HG03469 (cell line): ENCODE measurements around the gene RAB40C.

Experiments
- ATAC-seq: cut with Tn5 transposase; IDR thresholded peaks from one replicate; pipeline ENCODE4 v1.9.1; 2021; ENCODE audit warnings: mild to moderate bottlenecking, moderate library complexity, moderate number of reproducible peaks; ENCODE audit not compliant: unreplicated experiment

RAB40C gene

DNA sequence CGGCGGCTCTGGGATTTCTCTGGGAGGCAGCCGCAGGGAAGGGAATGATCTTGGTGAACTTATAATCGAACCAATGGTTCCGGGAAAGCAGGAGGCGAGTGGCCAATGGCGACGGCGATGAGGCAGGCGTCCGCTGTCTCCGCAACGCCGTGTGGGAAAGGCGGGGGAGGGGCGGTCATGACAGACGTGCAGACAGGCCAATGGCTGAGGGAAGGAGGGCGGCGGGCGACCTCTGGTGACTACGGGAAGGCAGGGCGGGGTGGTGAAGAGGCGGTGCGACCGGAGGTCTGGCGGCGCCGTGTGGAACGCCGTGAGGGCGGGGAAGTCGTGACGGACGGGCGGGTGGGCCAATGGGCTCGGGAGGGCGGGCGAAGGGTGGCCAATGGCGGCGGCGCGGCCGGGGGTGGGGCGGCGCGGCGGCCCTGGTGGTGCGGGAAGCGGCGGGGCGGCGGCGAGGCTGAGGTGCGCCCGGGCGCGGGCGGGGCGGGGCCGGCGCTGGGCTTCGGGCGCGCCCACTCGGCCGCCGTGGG, at the start of gene RAB40C:
RAB40C (plus strand) TSS at position 409 of the 530 bp plus-strand sequence. CDS start 226 bp downstream, outside the sequence.
- ATAC-seq: peak; percentile 47

- no peak for ATAC-seq
These were observed 49.1 kb upstream of the RAB40C start for GRCh38 chr16:540645-541340.

DNA sequence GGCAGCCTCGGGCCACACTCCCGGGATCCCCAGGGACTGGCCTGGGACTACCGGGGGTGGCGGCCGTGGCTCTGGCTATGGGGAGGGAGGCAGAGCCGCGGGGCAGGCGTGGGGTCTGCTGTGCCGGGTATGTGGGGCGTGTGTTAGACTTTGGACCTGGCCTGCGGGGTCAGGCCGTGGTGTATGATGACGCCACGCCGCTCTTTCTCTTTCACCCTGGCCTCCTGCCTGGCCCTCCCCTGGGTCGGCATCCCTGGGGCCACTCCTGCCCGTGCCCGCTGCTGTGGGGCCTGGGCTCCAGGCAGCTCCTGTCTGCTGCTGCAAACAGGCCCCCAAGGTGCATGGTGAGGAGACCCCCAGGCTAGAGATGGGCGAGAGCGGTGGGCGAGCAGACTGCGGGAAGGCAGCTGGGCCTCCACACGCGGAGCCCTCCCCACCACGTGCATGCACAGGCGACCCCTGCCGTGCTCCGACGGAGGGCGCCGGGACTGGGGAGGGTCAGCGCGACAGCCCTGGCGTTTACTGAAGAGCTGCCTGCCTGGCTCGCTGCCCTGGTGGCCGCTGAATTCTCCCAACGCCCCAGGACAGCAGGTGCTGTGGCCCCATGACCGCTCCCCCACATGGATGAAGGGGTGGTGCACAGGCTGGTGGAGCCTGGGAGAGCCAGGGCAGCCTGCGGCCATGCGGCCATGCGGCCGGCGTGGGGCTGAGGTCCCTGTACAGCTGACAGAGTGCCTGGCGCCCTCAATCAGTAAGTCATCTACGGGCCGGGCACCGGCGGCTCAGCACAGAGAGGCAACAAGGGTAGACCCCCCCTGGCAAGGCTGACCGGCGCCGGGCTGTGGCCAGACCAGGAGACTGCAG, 46.3 kb upstream of the RAB40C start:
- no peak for ATAC-seq

GRCh38 chr16:544517-544916, 45.3 kb upstream of the RAB40C start:
- no peak for ATAC-seq

- no peak for ATAC-seq
These were observed 42.7 kb upstream of the RAB40C start for GRCh38 chr16:546909-547770.

- no peak for ATAC-seq
These were observed 41.3 kb upstream of the RAB40C start for GRCh38 chr16:548586-548985.

GRCh38 chr16:549544-550263, 40.2 kb upstream of the RAB40C start:
- no peak for ATAC-seq

DNA sequence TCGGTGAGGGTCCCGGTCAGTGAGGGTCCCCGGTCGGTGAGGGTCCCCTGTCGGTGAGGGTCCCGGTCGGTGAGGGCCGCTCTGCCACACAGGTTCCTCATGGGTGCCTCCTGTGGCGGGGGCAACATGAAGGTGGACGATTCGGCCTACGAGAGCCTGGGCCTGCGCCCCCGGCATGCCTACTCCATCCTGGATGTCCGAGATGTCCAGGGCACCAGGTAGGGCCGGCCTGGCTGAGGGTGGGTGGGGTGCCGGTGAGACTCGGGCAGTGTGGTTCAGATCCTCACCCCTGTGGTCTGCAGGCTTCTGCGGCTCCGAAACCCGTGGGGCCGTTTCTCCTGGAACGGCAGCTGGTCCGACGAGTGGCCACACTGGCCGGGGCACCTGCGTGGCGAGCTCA, 38.7 kb upstream of the RAB40C start:
- no peak for ATAC-seq

DNA sequence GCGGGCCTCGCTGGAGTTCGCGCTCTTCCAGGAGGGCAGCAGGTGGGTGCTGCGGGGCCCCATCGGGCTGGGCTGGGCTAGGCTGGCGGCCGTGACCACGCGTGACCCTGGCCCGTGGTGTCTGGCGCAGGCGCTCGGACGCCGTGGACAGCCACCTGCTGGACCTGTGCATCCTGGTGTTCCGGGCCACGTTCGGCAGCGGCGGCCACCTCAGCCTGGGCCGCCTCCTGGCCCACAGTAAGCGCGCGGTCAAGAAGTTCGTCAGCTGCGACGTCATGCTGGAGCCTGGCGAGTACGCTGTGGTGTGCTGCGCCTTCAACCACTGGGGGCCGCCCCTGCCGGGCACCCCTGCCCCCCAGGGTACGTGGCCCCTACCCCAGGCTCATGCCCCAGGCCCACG, 37.7 kb upstream of the RAB40C start:
- ATAC-seq: no peak

DNA sequence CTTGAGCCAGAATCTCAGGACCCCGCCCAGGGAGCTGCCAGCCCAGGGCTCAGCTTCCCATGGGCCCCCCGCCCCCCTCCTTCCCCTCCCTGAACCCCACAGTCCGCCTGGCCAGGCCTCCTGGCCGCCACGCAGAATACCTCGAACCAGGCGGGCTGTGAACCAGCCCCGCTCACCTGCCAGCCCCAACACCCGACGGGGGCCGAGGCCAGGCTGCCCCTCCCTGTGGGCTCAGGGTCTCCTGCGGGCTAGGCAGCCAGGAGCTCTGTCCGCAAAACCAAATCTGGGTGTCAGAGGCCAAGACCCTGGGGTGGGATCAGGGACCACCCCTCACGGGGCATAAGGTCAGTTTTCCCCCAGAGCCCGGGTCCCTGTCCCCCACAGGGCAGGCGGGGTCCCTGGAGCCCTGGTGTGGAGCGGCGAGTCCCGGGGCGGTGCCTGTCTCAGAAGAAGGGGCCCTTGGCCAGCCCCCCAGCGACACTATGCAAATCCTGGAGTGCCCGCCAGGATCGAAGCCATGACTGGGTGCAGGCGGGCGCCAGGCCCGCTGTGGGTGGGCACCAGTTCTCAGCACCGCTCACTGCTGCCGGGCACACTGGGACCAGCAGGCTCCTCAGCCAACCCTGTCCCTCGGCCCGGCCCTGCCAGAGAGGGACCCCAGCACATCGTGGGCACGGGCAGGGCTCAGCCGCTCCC, 36.1 kb upstream of the RAB40C start:
- no peak for ATAC-seq

DNA sequence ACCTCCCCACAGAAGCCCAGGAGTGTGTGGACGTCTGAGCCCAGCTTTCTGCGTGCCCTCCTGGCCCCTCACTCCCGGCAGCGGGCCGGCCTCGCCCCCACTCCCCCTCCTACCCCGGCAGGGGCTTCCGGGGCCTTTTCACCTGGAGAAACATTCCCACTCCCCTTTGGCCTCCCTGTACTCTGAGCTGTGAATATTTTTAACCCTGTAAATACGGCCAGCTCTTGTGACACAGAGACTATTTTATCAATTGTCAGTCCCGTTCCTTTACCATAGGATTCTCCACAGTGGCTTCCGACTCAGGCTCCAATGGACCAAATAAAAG, 35.6 kb upstream of the RAB40C start:
- ATAC-seq: no peak

- ATAC-seq: no peak
These were observed 35.1 kb upstream of the RAB40C start for GRCh38 chr16:554640-555365.

DNA sequence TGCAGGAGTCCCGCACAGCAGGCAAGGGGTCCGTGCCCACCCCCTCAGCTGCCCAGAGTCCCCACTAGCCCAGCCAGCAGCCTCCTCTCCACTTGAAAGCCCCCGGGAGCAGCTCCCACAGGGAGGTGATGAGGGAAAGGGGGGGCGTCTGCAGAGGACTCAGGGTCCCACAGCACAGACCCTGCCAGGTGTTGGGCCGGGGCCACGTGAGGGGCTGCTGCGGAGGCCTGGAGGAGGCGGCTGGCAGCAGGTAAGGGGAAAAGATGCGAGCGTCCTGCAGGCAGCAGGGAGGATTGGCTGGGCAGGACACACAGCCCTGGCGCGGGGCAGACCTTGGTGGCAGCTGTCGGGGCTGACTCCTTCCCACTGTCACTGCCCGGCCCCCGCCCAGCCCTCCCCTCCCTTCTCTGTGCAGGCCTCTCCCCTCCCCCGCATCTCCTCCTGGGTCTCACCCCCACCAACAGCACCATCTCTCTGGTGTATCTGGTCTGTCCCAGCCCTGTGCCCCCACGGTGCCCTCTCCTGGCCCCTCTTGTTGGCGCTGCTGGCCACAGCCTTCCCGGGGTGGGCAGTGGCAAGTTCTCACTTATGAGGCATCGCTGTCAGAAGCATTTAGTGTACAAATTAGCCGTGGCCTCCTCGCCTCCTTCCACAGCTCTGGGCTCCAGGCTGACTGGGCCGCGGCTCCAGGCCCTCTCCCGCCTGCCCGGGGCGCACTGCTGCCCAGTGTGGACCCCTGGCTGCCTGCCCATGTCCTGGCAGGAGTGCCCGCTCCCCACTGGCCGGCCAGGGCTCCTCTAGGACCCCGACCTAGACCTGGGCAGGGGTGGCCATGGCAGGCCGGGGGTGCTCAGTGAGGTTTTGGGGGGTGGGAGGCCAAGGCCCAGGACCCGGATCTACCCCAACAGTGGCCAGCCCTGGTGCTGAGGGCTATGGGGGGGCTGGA, 34.1 kb upstream of the RAB40C start:
- ATAC-seq: no peak

DNA sequence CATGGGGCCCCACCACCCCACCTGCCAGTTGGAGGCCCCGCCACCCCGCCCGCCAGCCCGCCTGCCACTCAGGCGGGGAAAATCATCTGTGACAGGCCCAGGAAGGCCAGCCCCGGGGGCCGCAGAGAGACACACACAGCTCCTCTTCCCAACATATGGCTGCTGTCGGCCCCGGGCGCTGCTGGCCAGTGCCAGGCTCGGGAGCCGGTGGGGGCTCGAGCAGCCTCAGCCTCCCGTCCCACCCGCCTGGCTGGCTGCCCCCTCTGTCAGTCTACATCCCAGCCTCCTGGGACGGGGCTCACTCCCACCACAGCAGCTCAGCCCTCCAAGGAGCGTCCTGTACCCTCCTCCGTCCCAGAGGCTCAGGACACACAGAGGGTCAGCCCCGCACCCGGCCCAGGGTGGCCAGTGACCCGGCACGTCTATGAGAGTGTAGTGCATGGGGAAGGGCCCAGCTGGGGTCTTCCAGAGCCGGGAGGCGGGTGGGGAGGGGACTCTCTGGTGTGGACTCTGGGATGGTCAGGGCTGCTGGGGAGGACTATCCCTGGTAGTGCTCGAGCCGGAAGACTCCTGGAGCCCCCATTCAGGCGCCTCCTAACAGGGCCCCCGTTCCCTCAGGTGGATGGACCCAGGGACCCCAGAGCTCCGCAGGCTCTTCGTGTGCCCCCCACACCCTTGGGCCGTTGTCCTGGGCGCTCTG, 33.2 kb upstream of the RAB40C start:
- ATAC-seq: no peak

- no peak for ATAC-seq
These were observed 32.2 kb upstream of the RAB40C start for GRCh38 chr16:557463-558297.

- no peak for ATAC-seq
These were observed 31.4 kb upstream of the RAB40C start for GRCh38 chr16:558298-559020.
